Endothelial cell of umbilical vein (primary cell): ENCODE measurements around the gene RTL5.

ENCODE experiments used
- EZH2 ChIP-seq: IDR thresholded peaks from 2 replicates; pipeline ENCODE4 v1.6.1; 2012; ENCODE audit warnings: borderline replicate concordance, low read depth, mild to moderate bottlenecking, moderate library complexity, low read length, inconsistent platforms; ENCODE audit not compliant: severe bottlenecking
- GATA2 ChIP-seq: IDR thresholded peaks from 2 replicates; pipeline ENCODE4 v1.7.0; 2011; ENCODE audit warnings: low read depth, mild to moderate bottlenecking, moderate library complexity, mixed read lengths, low read length; ENCODE audit not compliant: insufficient read length, insufficient read depth
- JUN ChIP-seq: IDR thresholded peaks from 2 replicates; pipeline ENCODE4 v1.6.1; 2011; ENCODE audit warnings: borderline replicate concordance, low read depth; ENCODE audit not compliant: insufficient read length, insufficient read depth
- MYC ChIP-seq: IDR thresholded peaks from one replicate; pipeline ENCODE4 v1.6.1; 2011; ENCODE audit warnings: mild to moderate bottlenecking, low read depth, low read length
- POLR2A ChIP-seq: IDR thresholded peaks from 2 replicates; pipeline ENCODE4 v1.6.1; 2012; ENCODE audit warnings: low read depth, mild to moderate bottlenecking, control low read depth, low read length
- POLR2AphosphoS5 ChIP-seq: IDR thresholded peaks from 2 replicates; pipeline ENCODE4 v1.6.1; 2012; ENCODE audit warnings: low read depth, mild to moderate bottlenecking, control low read depth, low read length, moderate library complexity; ENCODE audit not compliant: insufficient read depth
- TF ChIP-seq, protein P1 (sequence below), 2 donors: IDR thresholded peaks; 1 replicate in 1 of 2; 2 replicates in 1 of 2; pipeline ENCODE4 v1.5.1; 2011; ENCODE audit warnings: low read length in 2 of 2, mild to moderate bottlenecking in 2 of 2, moderate library complexity in 2 of 2, control low read depth in 1 of 2, inconsistent platforms in 1 of 2, low read depth in 1 of 2; ENCODE audit not compliant: insufficient read depth in 1 of 2; ENCODE audit errors: extremely low read depth in 1 of 2
- TF ChIP-seq, protein P2 (sequence below): IDR thresholded peaks from 2 replicates; pipeline ENCODE4 v1.6.1; 2011; ENCODE audit not compliant: insufficient read depth, insufficient read length

DNA sequence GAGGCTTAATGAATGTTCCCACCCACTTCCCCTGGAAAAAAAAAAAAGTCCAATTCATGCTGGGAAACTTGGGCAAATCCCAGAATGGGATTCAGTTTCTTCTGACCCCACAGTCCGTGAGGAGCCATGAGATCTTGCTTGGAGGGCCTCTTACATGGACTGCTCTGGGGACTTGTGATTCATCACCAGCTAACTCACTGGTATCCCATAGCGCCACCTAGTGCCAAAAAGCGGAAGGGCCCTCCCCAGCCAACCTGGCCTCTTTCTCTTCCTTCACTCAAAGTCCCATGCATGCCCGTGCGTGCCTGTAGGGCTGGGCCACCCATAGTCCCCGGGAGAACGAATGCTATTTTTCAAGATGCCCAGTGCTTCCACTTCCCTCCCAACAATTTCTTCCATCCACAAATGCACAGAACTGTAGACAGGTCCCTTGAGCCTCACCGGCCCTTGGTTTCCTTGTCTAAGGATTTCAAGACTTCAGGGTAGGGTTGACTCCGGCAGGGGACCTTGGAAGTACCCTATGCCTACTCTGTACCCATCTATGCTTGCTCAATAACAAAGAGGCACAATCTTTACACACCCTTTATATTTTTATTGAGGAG is 5.1 kb downstream of the RTL5 start:
- TF ChIP-seq POLR2A (no peak), EZH2 (no peak), JUN (peak; percentile 32), POLR2AphosphoS5 (peak; percentile 24), MYC (no peak), GATA2 (no peak)
- TF ChIP-seq, protein P1, sequence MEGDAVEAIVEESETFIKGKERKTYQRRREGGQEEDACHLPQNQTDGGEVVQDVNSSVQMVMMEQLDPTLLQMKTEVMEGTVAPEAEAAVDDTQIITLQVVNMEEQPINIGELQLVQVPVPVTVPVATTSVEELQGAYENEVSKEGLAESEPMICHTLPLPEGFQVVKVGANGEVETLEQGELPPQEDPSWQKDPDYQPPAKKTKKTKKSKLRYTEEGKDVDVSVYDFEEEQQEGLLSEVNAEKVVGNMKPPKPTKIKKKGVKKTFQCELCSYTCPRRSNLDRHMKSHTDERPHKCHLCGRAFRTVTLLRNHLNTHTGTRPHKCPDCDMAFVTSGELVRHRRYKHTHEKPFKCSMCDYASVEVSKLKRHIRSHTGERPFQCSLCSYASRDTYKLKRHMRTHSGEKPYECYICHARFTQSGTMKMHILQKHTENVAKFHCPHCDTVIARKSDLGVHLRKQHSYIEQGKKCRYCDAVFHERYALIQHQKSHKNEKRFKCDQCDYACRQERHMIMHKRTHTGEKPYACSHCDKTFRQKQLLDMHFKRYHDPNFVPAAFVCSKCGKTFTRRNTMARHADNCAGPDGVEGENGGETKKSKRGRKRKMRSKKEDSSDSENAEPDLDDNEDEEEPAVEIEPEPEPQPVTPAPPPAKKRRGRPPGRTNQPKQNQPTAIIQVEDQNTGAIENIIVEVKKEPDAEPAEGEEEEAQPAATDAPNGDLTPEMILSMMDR (IDR thresholded peaks at IDR 0.05; ENCODE audit: extremely low read depth in 1 of 2, insufficient read depth in 1 of 2, low read depth in 1 of 2, low read length in 2 of 2), result peak; percentile 67 to 80
- TF ChIP-seq, protein P2, sequence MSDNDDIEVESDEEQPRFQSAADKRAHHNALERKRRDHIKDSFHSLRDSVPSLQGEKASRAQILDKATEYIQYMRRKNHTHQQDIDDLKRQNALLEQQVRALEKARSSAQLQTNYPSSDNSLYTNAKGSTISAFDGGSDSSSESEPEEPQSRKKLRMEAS, result no peak
